GM18907 (cell line): Measurements from ENCODE around the gene GAK.

Experiments
- ATAC-seq: cut with Tn5 transposase; IDR thresholded peaks from one replicate; pipeline ENCODE4 v1.9.1; 2021; ENCODE audit warnings: mild to moderate bottlenecking, moderate library complexity; ENCODE audit not compliant: unreplicated experiment

GAK gene

GRCh38 chr4:892780-893179 lies 39.3 kb downstream of the GAK start:
- no peak for ATAC-seq

GRCh38 chr4:891747-892146 lies 40.4 kb downstream of the GAK start:
- ATAC-seq = no peak

GRCh38 chr4:890036-890695 lies 42.0 kb downstream of the GAK start:
- no peak for ATAC-seq

- ATAC-seq = no peak
Measured at GRCh38 chr4:889516-889915, 42.6 kb downstream of the GAK start.

GRCh38 chr4:888029-888428 lies 44.1 kb downstream of the GAK start:
- ATAC-seq = no peak

GRCh38 chr4:887034-887763 lies 44.9 kb downstream of the GAK start:
- no peak for ATAC-seq

- no peak for ATAC-seq
Measured at GRCh38 chr4:886244-886643, 45.9 kb downstream of the GAK start.

- no peak for ATAC-seq
Measured at GRCh38 chr4:885353-885752, 46.8 kb downstream of the GAK start.

GRCh38 chr4:884896-885295 lies 47.2 kb downstream of the GAK start:
- no peak for ATAC-seq

- ATAC-seq = no peak
Measured at GRCh38 chr4:884259-884658, 47.9 kb downstream of the GAK start.

- ATAC-seq = no peak
Measured at GRCh38 chr4:883377-884095, 48.6 kb downstream of the GAK start.

GRCh38 chr4:882646-883045 lies 49.5 kb downstream of the GAK start:
- ATAC-seq = no peak

GRCh38 chr4:881709-882108 lies 50.4 kb downstream of the GAK start:
- no peak for ATAC-seq

GRCh38 chr4:880684-881405 lies 51.3 kb downstream of the GAK start:
- no peak for ATAC-seq

GRCh38 chr4:879729-880077 lies 52.4 kb downstream of the GAK start:
- ATAC-seq = no peak

GRCh38 chr4:878796-879728 lies 53.1 kb downstream of the GAK start:
- no peak for ATAC-seq

- ATAC-seq = no peak
Measured at GRCh38 chr4:877502-877901, 54.6 kb downstream of the GAK start.

- no peak for ATAC-seq
Measured at GRCh38 chr4:876780-877179, 55.3 kb downstream of the GAK start.

GRCh38 chr4:875818-876423 lies 56.2 kb downstream of the GAK start:
- ATAC-seq = no peak
